ENCODE data around the gene ATP5F1B. TPM values are rescaled to one million over a fixed set of nuclear protein-coding genes. Genes with fewer than 3 reads are reported as not detected.

The ATP5F1B gene
- polyA plus RNA-seq (2012; ENCODE audit: insufficient read length, low read depth): 2,426 TPM

DNA sequence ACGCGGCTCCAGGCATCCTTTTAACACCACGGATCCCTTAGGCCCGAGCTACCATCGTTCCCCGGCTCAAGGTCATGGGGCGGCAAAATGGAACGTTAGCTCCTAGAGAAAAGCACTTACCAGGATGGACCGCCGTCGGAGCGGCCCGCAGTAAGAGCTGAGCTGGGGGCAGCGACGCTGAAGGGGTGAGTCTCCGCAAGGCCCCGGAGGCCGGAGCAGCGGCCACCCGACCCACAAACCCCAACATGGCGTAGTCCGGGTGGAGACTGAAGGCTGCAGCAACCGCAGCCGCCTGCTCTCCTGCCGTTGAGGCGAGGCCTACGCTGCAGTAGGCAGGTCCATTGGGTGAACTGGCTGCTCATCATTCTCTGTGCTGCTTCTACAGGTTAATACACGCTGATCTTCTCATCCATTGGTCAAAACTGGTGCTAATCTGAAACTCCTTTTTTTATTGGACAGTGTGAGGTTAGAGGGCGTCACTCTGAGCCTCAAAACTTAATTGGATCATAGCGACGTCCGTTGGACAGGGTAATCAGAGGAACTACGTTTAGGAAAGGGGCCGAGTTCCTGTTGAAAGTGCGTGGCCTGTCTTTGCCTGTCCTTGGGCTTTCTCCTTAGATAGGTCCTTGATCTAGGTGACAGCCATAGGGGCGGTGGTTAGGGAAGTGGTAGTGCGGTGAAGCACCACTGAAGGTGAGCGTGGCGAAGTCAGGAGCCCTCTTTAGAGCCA is at the start of gene ATP5F1B:
TSS of gene ATP5F1B (minus strand) at position 268 of the 730 bp plus-strand sequence. CDS start at position 247, 21 bp downstream.
- peak; percentile 44; the same call in 1 of the 2 replicates for TF ChIP-seq SIN3A (IDR thresholded peaks at IDR 0.05; ENCODE audit: borderline replicate concordance, insufficient read depth, low read length)
- TF ChIP-seq, protein P1, sequence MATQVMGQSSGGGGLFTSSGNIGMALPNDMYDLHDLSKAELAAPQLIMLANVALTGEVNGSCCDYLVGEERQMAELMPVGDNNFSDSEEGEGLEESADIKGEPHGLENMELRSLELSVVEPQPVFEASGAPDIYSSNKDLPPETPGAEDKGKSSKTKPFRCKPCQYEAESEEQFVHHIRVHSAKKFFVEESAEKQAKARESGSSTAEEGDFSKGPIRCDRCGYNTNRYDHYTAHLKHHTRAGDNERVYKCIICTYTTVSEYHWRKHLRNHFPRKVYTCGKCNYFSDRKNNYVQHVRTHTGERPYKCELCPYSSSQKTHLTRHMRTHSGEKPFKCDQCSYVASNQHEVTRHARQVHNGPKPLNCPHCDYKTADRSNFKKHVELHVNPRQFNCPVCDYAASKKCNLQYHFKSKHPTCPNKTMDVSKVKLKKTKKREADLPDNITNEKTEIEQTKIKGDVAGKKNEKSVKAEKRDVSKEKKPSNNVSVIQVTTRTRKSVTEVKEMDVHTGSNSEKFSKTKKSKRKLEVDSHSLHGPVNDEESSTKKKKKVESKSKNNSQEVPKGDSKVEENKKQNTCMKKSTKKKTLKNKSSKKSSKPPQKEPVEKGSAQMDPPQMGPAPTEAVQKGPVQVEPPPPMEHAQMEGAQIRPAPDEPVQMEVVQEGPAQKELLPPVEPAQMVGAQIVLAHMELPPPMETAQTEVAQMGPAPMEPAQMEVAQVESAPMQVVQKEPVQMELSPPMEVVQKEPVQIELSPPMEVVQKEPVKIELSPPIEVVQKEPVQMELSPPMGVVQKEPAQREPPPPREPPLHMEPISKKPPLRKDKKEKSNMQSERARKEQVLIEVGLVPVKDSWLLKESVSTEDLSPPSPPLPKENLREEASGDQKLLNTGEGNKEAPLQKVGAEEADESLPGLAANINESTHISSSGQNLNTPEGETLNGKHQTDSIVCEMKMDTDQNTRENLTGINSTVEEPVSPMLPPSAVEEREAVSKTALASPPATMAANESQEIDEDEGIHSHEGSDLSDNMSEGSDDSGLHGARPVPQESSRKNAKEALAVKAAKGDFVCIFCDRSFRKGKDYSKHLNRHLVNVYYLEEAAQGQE (IDR thresholded peaks at IDR 0.05; ENCODE audit: insufficient read depth in 1 of 2, low read depth in 2 of 2, low read length in 2 of 2): peak; percentile 24 to 37; a peak in 2 of 4 replicates
- TF ChIP-seq FOXP2 (optimal IDR thresholded peaks at IDR 0.05; ENCODE audit: borderline replicate concordance, extremely low read depth, extremely low read length, insufficient read depth): peak; percentile 59
- TF ChIP-seq TAF1 (IDR thresholded peaks at IDR 0.05; ENCODE audit: borderline replicate concordance, insufficient read depth, low read length): peak; percentile 99
- TF ChIP-seq POLR2AphosphoS5 (IDR thresholded peaks at IDR 0.05; ENCODE audit: low read depth, low read length): peak; percentile 99

DNA sequence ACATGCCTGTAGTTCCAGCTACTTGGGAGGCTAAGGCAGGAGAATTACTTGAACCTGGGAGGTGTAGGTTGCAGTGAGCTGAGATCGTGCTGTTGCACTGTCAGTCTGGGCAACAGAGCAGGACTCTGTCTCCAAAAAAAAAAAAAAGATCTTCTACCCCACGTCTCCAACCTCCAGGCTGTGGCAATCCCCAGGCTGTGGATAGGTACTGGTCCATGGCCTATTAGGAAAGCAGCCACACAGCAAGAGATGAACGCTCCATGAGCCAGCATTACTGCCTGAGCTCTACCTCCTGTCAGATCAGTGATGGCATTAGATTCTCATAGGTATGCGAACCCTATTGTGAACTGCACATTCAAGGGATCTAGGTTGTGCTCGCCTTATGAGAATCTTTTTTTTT is 48.4 kb upstream of the ATP5F1B start:
- TF ChIP-seq SIN3A (IDR thresholded peaks at IDR 0.05; ENCODE audit: borderline replicate concordance, insufficient read depth, low read length) (no peak), FOXP2 (optimal IDR thresholded peaks at IDR 0.05; ENCODE audit: borderline replicate concordance, extremely low read depth, extremely low read length, insufficient read depth) (no peak), POLR2AphosphoS5 (IDR thresholded peaks at IDR 0.05; ENCODE audit: low read depth, low read length) (no peak), TAF1 (IDR thresholded peaks at IDR 0.05; ENCODE audit: borderline replicate concordance, insufficient read depth, low read length) (no peak)
- TF ChIP-seq, protein P1 (IDR thresholded peaks at IDR 0.05; ENCODE audit: insufficient read depth in 1 of 2, low read depth in 2 of 2, low read length in 2 of 2): no peak

DNA sequence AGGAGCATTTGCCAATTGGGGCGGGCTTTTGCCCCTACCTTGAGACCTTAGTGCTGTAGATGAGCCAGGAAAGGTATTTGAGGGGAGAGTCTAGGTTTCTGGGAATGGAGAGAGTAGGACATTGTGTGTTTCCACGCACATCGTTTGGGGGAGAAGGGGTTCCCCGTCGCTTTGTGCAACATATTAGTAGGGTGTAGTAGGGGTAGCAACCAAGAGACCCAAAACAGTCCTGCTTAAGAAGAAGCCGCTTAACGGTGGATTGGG is 43.0 kb upstream of the ATP5F1B start:
- TF ChIP-seq FOXP2 (optimal IDR thresholded peaks at IDR 0.05; ENCODE audit: borderline replicate concordance, extremely low read depth, extremely low read length, insufficient read depth): no peak
- TF ChIP-seq TAF1 (IDR thresholded peaks at IDR 0.05; ENCODE audit: borderline replicate concordance, insufficient read depth, low read length): no peak
- TF ChIP-seq SIN3A (IDR thresholded peaks at IDR 0.05; ENCODE audit: borderline replicate concordance, insufficient read depth, low read length): no peak
- TF ChIP-seq, protein P1 (IDR thresholded peaks at IDR 0.05; ENCODE audit: insufficient read depth in 1 of 2, low read depth in 2 of 2, low read length in 2 of 2): no peak
- TF ChIP-seq POLR2AphosphoS5 (IDR thresholded peaks at IDR 0.05; ENCODE audit: low read depth, low read length): no peak

DNA sequence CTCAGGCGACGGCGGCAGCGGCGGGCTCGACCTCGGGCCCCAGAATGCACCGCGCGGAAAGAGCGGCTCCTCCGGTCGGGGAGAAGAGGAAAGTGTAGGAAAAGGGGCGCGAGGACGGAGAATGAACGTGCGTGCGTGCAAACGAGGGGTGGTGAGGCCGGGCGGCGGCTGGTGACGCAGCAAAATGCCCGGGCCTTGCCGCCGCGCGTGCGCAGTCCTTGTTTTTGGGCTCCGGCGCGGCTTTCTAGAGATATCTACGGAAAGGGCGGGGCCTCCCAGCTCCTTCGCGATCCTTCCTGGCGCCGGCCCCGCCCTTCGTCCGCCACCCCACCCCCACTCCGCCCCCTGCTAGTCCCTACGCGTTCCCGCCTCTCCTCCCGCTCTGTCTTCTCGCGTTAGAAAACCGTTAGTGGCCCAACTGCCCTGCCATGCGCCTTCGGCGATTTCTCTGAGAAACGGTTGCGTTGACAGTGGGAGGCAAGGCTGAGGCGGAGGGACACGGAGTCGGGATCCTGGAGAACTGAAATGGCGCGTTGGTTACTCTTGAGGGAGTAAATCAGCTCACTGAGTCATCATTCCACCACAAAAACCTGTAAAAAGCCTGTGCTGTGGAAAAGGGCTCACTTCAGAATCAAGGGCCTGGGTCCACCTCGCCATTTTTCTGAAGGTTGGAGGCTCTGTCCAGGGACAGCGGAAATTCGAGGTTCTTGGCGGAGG is 42.5 kb upstream of the ATP5F1B start, which contains the start of gene PTGES3:
TSS of gene PTGES3 (minus strand) at position 156 of the 717 bp plus-strand sequence. CDS start 285 bp downstream, outside the sequence.
- TF ChIP-seq FOXP2 (optimal IDR thresholded peaks at IDR 0.05; ENCODE audit: borderline replicate concordance, extremely low read depth, extremely low read length, insufficient read depth) (no peak), SIN3A (IDR thresholded peaks at IDR 0.05; ENCODE audit: borderline replicate concordance, insufficient read depth, low read length) (peak; percentile 63; the same call in 1 of the 2 replicates), POLR2AphosphoS5 (IDR thresholded peaks at IDR 0.05; ENCODE audit: low read depth, low read length) (peak; percentile 99), TAF1 (IDR thresholded peaks at IDR 0.05; ENCODE audit: borderline replicate concordance, insufficient read depth, low read length) (peak; percentile 83; the same call in 1 of the 2 replicates)
- TF ChIP-seq, protein P1 (IDR thresholded peaks at IDR 0.05; ENCODE audit: insufficient read depth in 1 of 2, low read depth in 2 of 2, low read length in 2 of 2): peak in 1 of 2 experiments; percentile 46; a peak in 1 of 4 replicates
